Skin epidermis (tissue), 12 donors: ENCODE results near the gene DRICH1.
"Not testable (repeated sequence)": the region's sequence is repeated elsewhere in the genome, so short reads cannot be mapped to it uniquely, and the experiment has no call there.

ENCODE experiments used
- H3K27ac ChIP-seq, 21 experiments: fragments of 200-600 bp; sonication (generic) in 11 of 21; one replicate each; pipeline ENCODE4 v1.5.0; 2020; ENCODE audit warnings: mild to moderate bottlenecking in 3 of 21, inconsistent platforms in 2 of 21, moderate library complexity in 2 of 21
- H3K4me3 ChIP-seq, 7 experiments: fragments of 200-600 bp; sonication (generic) in 2 of 7; one replicate each; pipeline ENCODE4 v1.5.0; 2020; ENCODE audit warnings: inconsistent platforms in 2 of 7, mild to moderate bottlenecking in 2 of 7, moderate library complexity in 1 of 7

The DRICH1 gene

GRCh38 chr22:23632178-23632577 is at the start of gene DRICH1:
TSS of gene DRICH1 (minus strand) at chr22:23632321. CDS start at chr22:23632023, 298 bp downstream.
- H3K4me3 ChIP-seq: no peak within 1 kb of the TSS
- H3K27ac ChIP-seq: no peak within 1 kb of the TSS

DNA sequence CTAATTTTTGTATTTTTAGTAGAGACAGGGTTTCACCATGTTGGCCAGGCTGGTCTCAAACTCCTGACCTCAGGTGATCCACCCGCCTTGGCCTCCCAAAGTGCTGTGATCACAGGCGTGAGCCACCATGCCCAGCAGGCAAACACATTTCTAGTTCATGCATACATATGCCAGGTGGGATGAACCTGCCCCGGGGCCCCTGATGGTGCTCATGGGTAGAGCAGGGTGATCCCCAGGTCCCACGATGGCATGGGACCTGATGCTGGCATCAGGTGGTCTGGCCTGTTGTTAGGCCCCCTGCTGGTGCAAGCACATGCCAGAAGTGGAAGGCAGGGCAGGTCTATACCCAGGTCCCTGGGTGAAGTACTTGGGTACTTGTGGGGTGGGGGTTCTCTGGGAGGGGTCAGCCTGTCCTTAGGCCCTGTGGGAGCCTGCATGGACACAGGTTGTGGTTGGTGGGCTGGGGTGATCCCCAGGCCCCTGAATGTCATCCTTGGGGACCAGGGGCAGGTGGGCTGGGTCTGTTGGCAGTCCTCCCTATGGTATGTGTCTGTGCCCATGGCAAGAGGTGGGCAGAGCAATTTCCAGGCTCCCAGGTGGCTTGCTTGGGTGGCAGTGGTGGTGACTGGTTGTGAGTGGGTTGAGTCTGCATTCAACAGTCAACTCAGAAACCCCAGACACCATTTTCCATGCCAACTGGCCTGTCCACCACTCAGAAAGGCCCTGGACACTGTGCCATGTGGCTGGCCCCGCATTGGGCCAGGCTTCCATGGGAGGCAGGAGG is 49.1 kb upstream of the DRICH1 start:
- H3K4me3 ChIP-seq: no peak overlapping the region

GRCh38 chr22:23678133-23678532 is 46.0 kb upstream of the DRICH1 start:
- Histone ChIP-seq H3K27ac (no peak overlapping the region), H3K4me3 (no peak overlapping the region)

More for the DNA sequence above, 49.1 kb upstream of the DRICH1 start:
- no peak overlapping the region for H3K27ac ChIP-seq

DNA sequence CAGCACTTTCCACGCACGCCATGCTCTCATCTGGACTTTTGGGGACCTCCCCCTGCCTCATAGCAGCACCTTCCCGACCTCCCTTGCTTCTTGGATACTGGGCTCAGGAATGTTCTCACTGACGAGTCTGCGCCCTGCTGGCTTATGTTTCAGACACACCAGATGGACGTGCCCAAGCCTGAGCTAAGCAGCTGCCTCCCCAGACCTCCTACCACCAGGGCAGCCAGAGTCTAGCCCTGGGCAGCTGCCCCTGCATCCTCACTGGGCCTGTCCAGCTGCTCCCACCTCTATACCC is 45.5 kb upstream of the DRICH1 start:
- no peak overlapping the region for H3K4me3 ChIP-seq
- H3K27ac ChIP-seq: no peak overlapping the region

DNA sequence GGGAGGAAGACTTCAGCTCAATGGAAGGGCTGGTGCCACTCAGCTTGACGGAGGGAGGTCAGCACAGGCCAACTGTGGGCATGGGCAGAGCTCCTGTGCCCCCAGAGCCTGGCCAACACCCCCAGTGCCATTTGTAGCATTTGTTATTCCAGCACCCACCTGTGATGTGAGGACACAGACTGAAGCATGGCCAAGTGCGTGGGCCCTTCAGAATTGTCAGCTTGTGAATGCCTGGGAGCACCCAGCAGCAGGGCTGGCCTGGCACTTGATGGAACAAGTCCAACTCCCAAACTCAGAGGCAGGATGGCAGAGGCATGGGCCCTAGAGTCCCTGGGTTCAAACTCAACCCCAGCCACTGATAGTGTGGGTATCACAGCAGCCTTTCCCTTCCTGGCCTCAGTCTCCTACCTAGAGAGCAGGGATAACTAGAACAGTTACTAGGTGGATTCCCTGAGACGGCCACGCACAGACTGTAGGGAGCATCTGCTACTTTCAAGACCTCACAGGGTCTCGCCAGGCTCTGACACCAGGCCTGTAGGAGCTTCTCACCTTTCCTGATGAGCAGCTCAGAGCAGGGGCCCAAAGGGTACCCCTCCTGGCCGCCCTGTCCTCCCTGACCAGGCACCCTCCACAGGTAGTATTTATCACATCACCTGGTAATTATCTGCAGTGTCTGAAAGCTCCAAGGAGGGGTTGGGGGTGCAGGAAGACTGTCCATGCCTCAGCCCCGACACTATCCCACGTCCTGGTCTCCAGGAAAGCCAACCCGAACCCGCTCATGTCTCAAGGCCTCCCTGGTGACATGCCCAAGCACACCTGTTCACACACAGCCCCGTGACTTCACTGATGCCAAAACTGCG is 45.0 kb upstream of the DRICH1 start:
- not testable (repeated sequence) for H3K27ac ChIP-seq, H3K4me3 ChIP-seq

GRCh38 chr22:23675502-23676415 is 43.6 kb upstream of the DRICH1 start:
- H3K27ac ChIP-seq: peak overlapping the region in 1 of 21 experiments; percentile 44

GRCh38 chr22:23674886-23675501 is 42.9 kb upstream of the DRICH1 start:
- H3K4me3 ChIP-seq, H3K27ac ChIP-seq: not testable (repeated sequence)

More at GRCh38 chr22:23675502-23676415, 43.6 kb upstream of the DRICH1 start:
- H3K4me3 ChIP-seq: no peak overlapping the region

DNA sequence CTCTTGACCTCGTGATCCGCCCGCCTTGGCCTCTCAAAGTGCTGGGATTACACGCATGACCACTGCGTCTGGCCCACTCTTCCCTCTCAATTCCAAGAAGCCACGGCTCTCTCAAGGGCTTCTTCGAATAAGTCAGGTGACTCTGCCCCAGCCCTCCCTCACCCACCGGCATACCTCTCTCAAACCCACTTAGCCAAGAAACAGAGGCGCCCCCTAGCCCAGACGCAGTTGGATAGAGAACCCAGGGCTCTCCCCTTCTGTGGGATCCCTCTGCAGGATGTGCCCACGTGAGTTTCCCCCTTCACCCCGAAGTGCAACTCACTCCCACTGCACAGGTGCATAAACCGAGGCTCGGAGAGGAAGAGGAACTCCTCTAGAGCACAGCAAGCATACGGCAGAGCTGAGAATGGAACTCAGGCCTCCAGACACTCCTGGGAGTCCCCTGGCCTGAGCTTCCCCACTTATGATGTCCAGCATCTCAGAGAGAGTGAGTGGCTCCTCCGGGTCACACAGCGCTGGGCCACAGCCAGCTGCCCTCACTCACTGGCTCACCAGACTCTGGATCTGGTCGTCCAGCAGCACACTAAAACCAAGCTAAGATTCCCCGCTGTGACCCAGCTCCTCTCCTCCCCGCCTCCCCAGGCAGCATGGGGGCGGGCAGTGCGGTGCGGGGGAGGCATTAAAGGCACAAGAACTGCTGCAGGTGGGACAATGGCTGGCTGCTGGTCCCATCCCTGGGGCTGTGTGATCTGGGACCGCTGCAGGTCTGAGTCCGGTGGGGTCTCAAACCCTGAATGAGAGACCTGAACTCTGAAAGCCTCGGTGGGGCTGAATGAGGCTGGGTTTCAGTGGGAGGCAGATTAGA is 41.9 kb upstream of the DRICH1 start:
- no peak overlapping the region for H3K27ac ChIP-seq
- no peak overlapping the region for H3K4me3 ChIP-seq

DNA sequence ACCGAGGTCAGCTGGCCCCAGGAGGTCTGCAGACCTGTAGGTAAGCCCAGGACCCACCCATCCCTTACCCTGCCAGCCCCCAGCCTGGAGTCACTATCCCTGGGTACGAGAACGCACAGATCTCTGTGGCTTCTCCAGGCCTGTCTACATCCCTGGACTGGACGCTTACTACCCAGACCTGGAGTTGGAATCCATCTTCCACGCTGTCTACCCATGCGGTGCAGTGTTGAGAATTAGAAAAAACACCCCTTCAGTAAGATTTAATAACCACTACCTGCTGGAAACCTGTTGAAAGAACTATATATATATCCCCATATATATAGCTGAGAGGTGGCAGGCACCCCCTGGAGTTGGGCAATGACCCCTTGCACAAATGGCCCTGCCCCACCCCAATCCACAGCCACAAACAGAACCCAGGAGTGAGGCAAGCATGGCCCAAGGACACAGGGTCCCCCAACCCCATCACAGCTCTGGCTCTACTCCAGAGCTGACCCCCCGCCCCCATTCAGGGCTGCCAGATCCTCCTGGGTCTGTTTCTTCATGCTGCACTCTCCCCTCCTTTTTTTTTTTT is 41.0 kb upstream of the DRICH1 start:
- H3K4me3 ChIP-seq: no peak overlapping the region
- no peak overlapping the region for H3K27ac ChIP-seq

DNA sequence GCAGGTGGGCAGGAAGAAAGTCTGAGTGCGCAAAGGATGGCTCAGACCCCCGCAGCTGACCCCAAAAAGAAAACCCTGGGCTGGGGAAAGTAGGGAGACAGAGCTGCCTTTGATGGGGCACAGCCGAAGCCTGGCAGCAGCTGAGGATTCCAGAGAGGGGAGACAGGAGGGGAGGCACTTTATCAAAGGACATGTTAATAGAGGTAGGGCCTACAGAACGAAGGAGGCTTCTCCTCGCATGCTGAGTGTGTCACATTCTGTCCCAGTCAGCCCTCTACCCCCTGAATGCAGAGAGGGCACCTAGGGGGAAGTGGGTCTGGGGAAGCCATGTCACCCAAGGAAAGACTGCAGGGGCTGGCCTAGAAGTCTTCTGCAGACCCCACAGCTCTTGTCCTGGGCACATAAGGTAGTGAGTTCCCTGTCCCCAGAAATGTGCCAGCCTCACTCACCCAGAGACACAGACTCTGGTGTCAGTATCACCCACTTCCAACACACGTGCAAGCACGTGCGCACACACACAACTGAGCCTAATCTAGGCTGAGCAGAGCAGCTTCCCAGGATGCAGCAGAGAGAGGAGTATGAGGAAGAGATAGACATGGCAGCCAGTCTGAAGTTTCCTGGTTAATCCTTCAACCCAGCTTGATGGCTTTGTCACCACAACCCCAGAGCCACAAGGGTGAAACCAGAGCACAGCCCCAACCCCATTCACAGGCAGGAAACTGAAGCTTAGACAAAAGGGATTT is 40.4 kb upstream of the DRICH1 start:
- H3K4me3 ChIP-seq, H3K27ac ChIP-seq: not testable (repeated sequence)

DNA sequence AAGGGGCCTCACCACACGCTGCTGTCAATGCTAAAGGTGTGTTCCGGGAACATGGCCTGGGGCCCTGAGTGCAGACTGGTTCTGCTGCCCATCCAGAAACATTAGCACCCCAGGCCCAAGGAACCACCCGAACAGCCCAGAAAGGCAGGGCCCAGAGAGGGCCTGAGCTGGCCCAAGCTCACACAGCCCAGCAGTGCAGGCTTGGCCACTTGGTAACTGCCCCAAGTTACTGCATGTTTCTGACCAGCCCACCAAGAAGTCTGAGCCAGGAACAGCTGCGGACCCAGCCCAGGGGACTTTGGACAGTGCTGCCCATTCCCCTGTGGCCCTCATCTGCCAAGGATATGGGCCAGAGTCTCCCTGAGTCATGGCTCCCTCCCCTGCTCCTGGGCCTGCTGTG is 39.3 kb upstream of the DRICH1 start:
- not testable (repeated sequence) for H3K27ac ChIP-seq, H3K4me3 ChIP-seq

DNA sequence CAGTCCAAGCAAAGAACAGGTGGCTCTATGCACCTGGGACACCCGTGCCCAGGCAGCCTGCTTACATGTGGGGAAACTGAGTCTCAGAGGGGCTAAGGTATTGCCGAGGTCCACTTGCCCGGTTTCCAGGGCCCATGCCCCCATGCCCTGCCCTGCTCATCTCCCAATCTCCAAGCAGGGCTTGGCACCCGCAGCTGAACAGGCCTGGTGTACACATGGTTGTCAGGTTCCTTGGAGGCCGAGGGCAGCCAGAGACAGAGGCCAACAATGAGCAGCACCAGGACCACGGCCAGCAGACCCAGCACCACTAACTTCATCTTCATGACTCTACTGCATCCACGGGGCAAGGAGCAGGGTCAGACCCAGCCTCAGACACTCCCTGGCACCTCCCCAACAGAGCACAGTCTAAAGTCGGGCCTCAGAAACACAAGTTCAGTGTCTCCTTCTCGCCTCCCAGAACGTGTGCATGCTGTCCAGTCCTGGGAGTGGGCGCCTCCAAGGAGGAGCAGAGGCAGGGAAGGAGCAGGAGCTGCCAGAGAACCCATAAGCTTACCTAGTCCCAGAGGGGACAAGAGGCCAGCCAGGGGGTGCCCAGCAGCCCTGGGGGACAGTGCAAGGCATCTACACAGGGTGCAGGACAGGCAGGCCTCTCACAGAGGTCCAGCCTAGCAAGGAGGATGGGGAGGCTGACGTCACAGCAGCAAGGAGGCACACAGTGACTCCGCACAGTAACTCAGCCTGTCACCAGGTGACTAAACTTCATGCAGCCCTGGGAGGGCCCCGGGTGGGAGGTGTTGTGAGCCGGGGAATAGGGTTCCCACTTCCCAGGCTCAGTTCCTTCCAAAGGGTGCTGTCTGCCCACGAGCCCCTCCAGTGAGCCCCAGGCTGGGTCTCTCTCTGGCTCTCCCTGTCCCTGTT is 38.5 kb upstream of the DRICH1 start:
- no peak overlapping the region for H3K4me3 ChIP-seq
- no peak overlapping the region for H3K27ac ChIP-seq

DNA sequence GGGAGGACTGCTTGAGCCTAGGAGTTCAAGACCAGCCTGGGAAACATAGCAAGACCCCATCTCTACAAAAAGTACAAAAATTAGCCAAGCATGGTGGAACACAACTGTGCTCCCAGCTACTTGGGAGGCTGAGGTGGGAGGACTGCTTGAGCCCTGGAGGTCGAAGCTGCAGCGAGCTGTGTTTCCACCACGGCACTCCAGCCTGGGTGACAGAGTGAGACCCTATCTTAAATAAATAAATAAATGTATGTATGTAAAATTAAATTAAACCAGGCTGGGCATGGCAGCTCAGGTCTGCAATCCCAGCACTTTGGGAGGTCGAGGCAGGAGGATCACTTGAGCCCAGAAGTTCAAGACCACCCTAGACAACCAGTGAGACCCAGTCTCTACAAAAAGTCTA is 28.3 kb upstream of the DRICH1 start:
- not testable (repeated sequence) for H3K4me3 ChIP-seq, H3K27ac ChIP-seq

- H3K4me3 ChIP-seq: no peak overlapping the region
- H3K27ac ChIP-seq: no peak overlapping the region
These were observed 25.6 kb upstream of the DRICH1 start for GRCh38 chr22:23657727-23658126.

DNA sequence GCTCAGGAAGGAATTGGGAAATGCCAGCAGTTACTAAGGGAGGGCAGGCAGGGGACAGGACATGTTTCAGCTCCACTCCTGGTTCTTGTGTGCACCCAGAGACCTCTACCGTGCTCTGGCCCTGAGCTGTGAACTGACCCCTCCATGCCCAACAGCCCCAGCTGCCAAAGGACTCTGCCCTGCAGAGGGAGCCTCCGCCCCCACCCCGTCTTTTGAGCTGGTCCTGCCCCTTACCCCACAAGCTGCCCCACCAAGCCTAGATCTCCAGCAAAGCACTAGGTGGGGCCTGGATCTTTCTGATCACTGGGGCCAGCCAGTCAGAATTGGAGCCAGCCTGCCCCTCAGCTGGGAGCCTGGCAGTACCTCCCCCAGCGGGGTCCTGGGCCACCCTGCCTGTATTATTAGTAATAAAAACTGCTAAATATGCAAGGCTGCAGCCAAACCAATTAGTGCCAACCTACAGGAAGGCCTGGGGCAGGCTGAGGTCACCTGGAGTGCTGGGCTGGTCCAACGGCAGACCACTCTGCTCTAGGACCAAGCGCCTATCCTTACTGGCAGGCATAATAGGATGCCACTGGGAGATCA is 23.9 kb upstream of the DRICH1 start:
- H3K4me3 ChIP-seq: no peak overlapping the region
- H3K27ac ChIP-seq: no peak overlapping the region

DNA sequence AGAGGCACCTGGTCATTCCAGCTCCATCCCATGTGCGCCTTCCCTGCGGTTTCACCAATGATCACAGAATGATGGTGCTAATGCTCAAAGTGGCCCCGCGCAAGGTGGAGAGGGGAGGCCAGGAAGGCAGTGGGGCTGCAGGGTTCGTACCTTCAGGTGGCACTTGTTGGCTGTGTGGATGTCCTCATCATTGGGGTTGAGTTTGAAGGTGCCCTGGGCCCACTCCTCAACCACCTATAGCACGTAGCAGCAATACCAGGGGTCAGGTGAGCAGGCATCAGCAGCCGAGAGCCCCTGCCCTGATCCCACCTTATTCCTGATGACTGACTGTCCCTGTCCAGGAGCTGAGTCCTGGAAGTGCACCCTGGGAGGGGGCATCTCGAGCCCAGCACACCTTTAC is 20.6 kb upstream of the DRICH1 start:
- Histone ChIP-seq H3K27ac (no peak overlapping the region), H3K4me3 (no peak overlapping the region)
